Superior temporal gyrus (tissue), 1 donor: ENCODE measurements around the gene POU3F1.

ENCODE experiments used
- DNase-seq: peaks from one replicate; pipeline ENCODE4 v3.0.0-alpha.2; 2016; ENCODE audit errors: extremely low spot score

Gene POU3F1

GRCh38 chr1:38004284-38005108 lies 42.1 kb downstream of the POU3F1 start:
- DNase-seq, result no peak

GRCh38 chr1:38003261-38004250 lies 43.0 kb downstream of the POU3F1 start:
- no peak for DNase-seq

GRCh38 chr1:38000529-38001455 lies 45.8 kb downstream of the POU3F1 start:
- DNase-seq, result no peak

- DNase-seq, result no peak
Observed at GRCh38 chr1:38000233-38000528, 46.4 kb downstream of the POU3F1 start.

GRCh38 chr1:37999430-38000232 lies 47.0 kb downstream of the POU3F1 start:
- DNase-seq, result no peak

- no peak for DNase-seq
Observed at GRCh38 chr1:37998913-37999429, 47.6 kb downstream of the POU3F1 start.

GRCh38 chr1:37998089-37998808 lies 48.3 kb downstream of the POU3F1 start:
- DNase-seq, result no peak

- no peak for DNase-seq
Observed at GRCh38 chr1:37997256-37998088, 49.1 kb downstream of the POU3F1 start.

- no peak for DNase-seq
Observed at GRCh38 chr1:37995751-37996345, 50.7 kb downstream of the POU3F1 start.

GRCh38 chr1:37994886-37995566 lies 51.6 kb downstream of the POU3F1 start:
- no peak for DNase-seq
